MCF 10A (cell line): Measurements from ENCODE around the gene BAG3. TPM values are rescaled to one million over a fixed set of nuclear protein-coding genes. Genes with fewer than 3 reads are reported as not detected.

ENCODE experiments used
- BruUV-seq: library from RNA; stranded (reverse); fragments of 400-500 nt; replicated peaks from 2 replicates; lab custom pipeline; 2021; lab: Mats Ljungman, UMichigan
- CTCF ChIA-PET: fragments of 300-600 bp; sonication (Branson Sonifier 250); formaldehyde crosslinking; extraction: SDS; loops from one replicate; lab custom pipeline; 2021; ENCODE audit warnings: antibody characterized with exemption, inconsistent platforms; lab: Yijun Ruan, JAX
- POLR2A ChIA-PET: fragments of 300-600, 350-650 bp; sonication (Branson Sonifier 250); formaldehyde crosslinking; extraction: SDS; loops from one replicate; lab custom pipeline; 2020; ENCODE audit warnings: antibody characterized with exemption, inconsistent platforms; lab: Yijun Ruan, JAX
- DNase-seq: peaks from one replicate; pipeline ENCODE4 v3.0.0-alpha.2; 2018; ENCODE audit not compliant: unreplicated experiment
- H3K27ac Mint-ChIP-seq: one replicate; pipeline ENCODE4 v1.8.0; 2022; ENCODE audit warnings: mild to moderate bottlenecking, low read depth, mixed read lengths; ENCODE audit not compliant: unreplicated experiment
- H3K27me3 Mint-ChIP-seq: one replicate; pipeline ENCODE4 v1.8.0; 2022; ENCODE audit warnings: mixed read lengths; ENCODE audit not compliant: insufficient read depth, unreplicated experiment
- H3K36me3 Mint-ChIP-seq: one replicate; pipeline ENCODE4 v1.8.0; 2022; ENCODE audit warnings: mild to moderate bottlenecking, moderate library complexity, mixed read lengths; ENCODE audit not compliant: insufficient read depth, unreplicated experiment
- H3K4me1 Mint-ChIP-seq: one replicate; pipeline ENCODE4 v1.8.0; 2022; ENCODE audit warnings: mixed read lengths; ENCODE audit not compliant: insufficient read depth, unreplicated experiment
- H3K4me3 Mint-ChIP-seq: one replicate; pipeline ENCODE4 v1.8.0; 2022; ENCODE audit warnings: mild to moderate bottlenecking, moderate library complexity, mixed read lengths; ENCODE audit not compliant: unreplicated experiment
- H3K9me3 Mint-ChIP-seq: one replicate; pipeline ENCODE4 v1.8.0; 2022; ENCODE audit warnings: mixed read lengths; ENCODE audit not compliant: unreplicated experiment
- CTCF ChIP-seq: fragments of 200-600 bp; IDR thresholded peaks from one replicate; pipeline ENCODE4 v1.8.0; 2022; ENCODE audit warnings: antibody characterized with exemption, mild to moderate bottlenecking; ENCODE audit not compliant: unreplicated experiment
- intact Hi-C: fragments of 100-400 bp; cut with micrococcal nuclease; formaldehyde crosslinking; loops from 2 replicates; pipeline ENCODE4 v1.14.1; 2022
- total RNA-seq: library from RNA; stranded (reverse); gene quantifications from 2 replicates; pipeline ENCODE4 v1.2.3, GENCODE V29; 2022

The BAG3 gene
- total RNA-seq, 1 experiment from 2014 or later, result 53.7 TPM

GRCh38 chr10:119725828-119726675 lies 74.9 kb downstream of the BAG3 start, which contains the start of gene INPP5F:
Gene INPP5F (plus strand): TSS chr10:119726050. CDS start chr10:119726263, 213 bp downstream.
- no TSS peak for BruUV-seq
- H3K36me3 Mint-ChIP-seq, result no peaks in the 10 kb centered on the region
- peak within 1 kb of the TSS; percentile 76 for H3K27ac Mint-ChIP-seq
- H3K4me1 Mint-ChIP-seq, result peaks cover 45% of the 10 kb centered on the region
- DNase-seq, result peak; percentile 98
- CTCF ChIA-PET, result interaction anchor here (0.5 to 2.8 kb wide), 14 partner anchors 11 to 144 kb away, joined by 3 to 15 read pairs (median 4); partner anchors contain the start of gene BAG3
- intact Hi-C loops, result loop anchor here (1.0 kb wide), 2 partner anchors 40 to 118 kb away; no protein-coding TSS in a partner anchor
- H3K27me3 Mint-ChIP-seq, result no peaks in the 10 kb centered on the region
- POLR2A ChIA-PET, result interaction anchor here (0.6 to 7.0 kb wide), 33 partner anchors 11 to 1115 kb away, joined by 3 to 131 read pairs (median 5); partner anchors contain the start of genes BAG3 and MCMBP
- H3K9me3 Mint-ChIP-seq, result no peaks in the 10 kb centered on the region
- peak within 1 kb of the TSS; percentile 82 for H3K4me3 Mint-ChIP-seq
- peak; percentile 5 for TF ChIP-seq CTCF

- H3K36me3 Mint-ChIP-seq, result no peaks in the 10 kb centered on the region
- ChIA-PET CTCF (interaction anchor here (0.6 to 2.2 kb wide), 8 partner anchors 24 to 144 kb away, joined by 3 to 13 read pairs (median 4); no protein-coding TSS in a partner anchor), POLR2A (interaction anchor here (0.7 to 7.0 kb wide), 17 partner anchors 12 to 178 kb away, joined by 3 to 131 read pairs (median 9); partner anchors contain the start of genes BAG3 and MCMBP)
- no peaks in the 10 kb centered on the region for H3K9me3 Mint-ChIP-seq
- peak overlapping the region; percentile 82 for H3K4me3 Mint-ChIP-seq
- TF ChIP-seq CTCF, result no peak
- intact Hi-C loops, result loop anchor here (1.0 kb wide), 1 partner anchor 118 kb away; no protein-coding TSS in a partner anchor
- peaks cover 45% of the 10 kb centered on the region for H3K4me1 Mint-ChIP-seq
- H3K27ac Mint-ChIP-seq, result peak overlapping the region; percentile 52
- DNase-seq, result no peak
- no peaks in the 10 kb centered on the region for H3K27me3 Mint-ChIP-seq
- no TSS peak for BruUV-seq
These were observed 75.6 kb downstream of the BAG3 start for GRCh38 chr10:119726676-119727261.

Other genes with a start within 250 kb of the BAG3 start
- 17.0 and 26.0 TPM in 2 replicates for gene RGS10, start 108.7 kb upstream of the BAG3 start, total RNA-seq
- 117 and 149 TPM in 2 replicates for gene TIAL1, start 54.4 kb upstream of the BAG3 start, total RNA-seq
- 10.3 and 14.9 TPM in 2 replicates for gene INPP5F, start 74.7 kb downstream of the BAG3 start, total RNA-seq
- gene MCMBP, start 221.5 kb downstream of the BAG3 start, total RNA-seq, result 55.3 and 71.0 TPM in 2 replicates
- 60.5 and 64.9 TPM in 2 replicates for gene SEC23IP, start 241.3 kb downstream of the BAG3 start, total RNA-seq